ENCODE results near the gene GPC5.

GPC5 gene

DNA sequence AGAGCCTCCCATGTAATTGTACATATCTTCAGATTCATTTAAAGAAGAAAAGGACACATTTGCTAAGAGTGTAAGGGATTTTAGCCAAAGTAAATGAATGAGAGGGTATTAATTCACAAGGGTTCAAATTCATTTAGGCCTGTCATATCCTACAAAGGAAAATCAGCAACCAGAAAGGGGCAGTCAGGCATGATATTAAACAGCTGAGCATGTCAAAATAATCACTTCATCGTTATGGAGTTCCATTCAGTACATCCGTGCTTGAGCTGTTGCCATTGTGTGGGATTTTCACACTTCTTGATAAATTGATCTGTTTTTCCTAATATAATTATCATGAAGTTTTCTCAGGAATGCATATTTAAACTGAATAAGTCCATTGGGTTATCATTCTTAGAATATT, 567.1 kb downstream of the GPC5 start:
- no peak for DNase-seq (ENCODE audit: low spot score)

- DNase-seq (ENCODE audit: low spot score): no peak
Measured at GRCh38 chr13:91978571-91978970, 580.1 kb downstream of the GPC5 start.

GRCh38 chr13:91986761-91987483, 588.5 kb downstream of the GPC5 start:
- no peak for DNase-seq (ENCODE audit: low spot score)

DNA sequence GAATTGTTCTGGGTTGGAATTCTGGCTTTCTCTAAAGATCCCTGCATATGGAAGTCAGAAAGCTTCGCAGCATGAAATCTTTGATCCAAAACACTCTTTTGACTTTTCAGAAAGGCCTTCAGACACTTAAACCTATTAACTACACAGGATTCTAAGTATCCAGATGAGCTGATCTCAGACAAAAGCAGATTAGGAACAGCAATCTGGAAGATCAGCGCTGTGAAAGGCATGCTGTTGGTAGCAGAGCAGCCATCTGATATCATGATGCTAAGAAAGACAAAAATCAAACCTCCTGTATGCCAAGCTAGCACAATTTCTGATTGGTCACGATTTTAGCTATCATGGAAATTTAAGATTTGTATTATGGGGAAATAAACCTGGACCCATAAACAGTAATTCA, 589.9 kb downstream of the GPC5 start:
- DNase-seq (ENCODE audit: low spot score): no peak

- DNase-seq (ENCODE audit: low spot score): no peak
Measured at GRCh38 chr13:92012787-92013186, 614.4 kb downstream of the GPC5 start.

GRCh38 chr13:92017737-92018136, 619.3 kb downstream of the GPC5 start:
- DNase-seq (ENCODE audit: low spot score): no peak

DNA sequence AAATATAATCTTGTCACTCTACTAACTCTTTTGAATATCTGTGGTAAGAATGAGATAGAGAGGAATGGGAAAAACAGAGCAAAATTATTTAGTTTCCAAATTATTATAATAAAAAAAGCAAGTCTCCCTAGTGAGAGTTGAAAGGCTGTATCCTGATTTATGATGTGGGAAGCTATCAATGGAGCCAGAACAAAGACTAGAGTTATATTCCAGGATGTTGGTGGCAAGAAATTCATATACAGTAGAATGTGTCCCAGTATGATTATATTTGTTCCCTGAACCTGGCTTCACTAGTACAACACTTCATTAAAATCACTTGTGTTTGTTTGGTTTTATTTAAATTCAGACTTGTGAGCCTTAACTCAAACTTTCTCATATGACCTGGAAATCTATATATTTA, 630.3 kb downstream of the GPC5 start:
- DNase-seq (ENCODE audit: low spot score): no peak

GRCh38 chr13:92029641-92030040, 631.2 kb downstream of the GPC5 start:
- no peak for DNase-seq (ENCODE audit: low spot score)

GRCh38 chr13:92038905-92039304, 640.5 kb downstream of the GPC5 start:
- no peak for DNase-seq (ENCODE audit: low spot score)

- DNase-seq (ENCODE audit: low spot score): no peak
Measured at GRCh38 chr13:92042522-92042921, 644.1 kb downstream of the GPC5 start.

DNA sequence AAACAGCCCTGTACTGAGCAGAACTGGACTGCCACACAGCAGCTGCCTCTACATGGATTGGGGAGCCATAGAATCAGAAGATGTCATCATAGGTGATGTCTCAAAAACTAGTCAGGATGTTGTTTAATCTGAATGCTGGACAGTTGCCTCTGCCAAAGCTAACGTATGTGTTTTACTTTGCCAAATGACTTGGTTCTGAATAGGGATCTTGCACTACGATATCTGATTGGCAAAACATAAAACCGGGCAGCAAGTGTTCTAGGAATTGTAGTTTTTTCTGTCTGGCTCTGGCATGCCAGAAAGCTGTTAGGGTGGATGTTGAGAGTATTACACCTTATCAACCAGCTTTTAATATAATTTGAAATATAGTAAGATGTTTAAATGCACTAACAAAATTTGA, 645.9 kb downstream of the GPC5 start:
- DNase-seq (ENCODE audit: low spot score): no peak

DNA sequence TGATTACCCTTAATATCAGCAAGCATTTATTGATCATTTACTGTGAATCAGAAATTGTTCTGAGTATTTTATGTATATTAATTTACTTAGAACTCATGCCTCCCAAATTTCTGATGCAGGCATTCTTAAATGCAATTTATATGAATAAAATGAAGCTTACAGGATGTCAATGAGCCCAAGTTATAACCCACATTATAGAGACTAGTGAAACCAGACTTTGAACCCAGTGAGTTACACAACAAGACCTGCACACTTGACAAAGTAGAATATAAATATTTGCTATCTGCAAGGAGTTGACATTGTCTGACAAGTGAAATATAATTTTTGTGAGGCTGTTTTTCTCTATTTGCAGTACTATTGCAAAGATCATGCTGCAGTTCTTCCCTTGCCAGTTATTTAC, 656.0 kb downstream of the GPC5 start:
- no peak for DNase-seq (ENCODE audit: low spot score)

DNA sequence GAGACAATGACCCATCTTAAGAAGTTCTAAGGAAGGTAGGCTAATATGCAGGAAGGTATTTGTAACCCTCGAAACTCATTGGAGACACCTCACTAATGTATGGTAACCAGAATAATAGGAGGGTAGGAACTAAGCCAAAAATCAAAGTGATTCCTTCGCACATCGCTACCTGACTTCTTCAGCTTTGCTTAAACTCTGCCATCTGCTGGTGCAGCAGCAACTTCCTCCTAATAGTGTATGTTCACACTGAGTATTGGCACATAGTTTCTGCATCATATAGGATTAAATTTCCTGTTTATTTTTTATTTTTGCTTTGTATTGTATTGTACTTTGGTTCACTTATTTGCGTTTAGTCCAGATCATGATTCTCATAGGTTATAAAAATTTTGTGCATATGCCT, 676.2 kb downstream of the GPC5 start:
- DNase-seq (ENCODE audit: low spot score): no peak

DNA sequence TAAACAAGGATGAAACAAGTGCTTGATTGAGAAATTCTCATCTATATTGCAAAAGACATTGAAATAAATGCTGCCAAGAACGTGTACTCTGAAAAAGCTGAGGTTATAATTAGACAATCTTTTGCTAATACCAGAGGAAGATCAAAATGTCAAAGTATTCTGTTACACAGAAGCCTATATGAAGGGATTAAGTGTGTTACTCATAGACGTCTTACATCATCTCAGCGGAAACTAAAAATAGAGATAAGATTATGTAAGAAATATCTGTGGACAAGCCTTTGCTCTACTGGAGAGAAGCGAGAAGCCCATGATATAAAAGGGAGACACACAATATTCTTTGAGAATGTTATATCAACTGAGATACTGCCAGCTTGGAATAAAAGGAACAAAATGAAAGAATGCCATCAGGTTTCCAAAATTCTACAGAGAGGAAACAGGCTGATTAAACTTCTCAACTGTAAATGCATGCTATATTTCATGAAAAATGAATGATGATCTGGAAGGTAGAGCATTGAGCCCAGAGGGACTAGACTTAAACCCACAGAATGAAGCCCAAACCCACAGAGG, 699.0 kb downstream of the GPC5 start:
- DNase-seq (ENCODE audit: low spot score): no peak

DNA sequence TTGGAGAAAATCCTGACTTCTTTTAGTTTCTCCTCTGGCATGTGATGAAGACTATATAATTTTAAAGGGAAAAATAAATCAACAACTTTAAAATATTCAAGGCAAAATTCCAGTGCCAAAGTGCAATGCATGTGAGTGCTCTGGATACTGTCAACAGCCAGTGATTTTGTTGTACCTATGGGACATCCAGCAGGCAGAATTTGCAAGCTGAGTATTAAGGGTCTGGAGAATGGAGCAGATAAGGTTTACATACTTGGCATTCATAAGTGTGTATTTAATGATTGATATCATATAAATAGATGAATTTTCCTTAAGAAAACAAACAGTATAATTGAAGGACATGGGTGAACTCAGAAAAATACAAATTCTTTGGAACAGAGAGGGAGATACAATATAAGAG, 703.4 kb downstream of the GPC5 start:
- no peak for DNase-seq (ENCODE audit: low spot score)

DNA sequence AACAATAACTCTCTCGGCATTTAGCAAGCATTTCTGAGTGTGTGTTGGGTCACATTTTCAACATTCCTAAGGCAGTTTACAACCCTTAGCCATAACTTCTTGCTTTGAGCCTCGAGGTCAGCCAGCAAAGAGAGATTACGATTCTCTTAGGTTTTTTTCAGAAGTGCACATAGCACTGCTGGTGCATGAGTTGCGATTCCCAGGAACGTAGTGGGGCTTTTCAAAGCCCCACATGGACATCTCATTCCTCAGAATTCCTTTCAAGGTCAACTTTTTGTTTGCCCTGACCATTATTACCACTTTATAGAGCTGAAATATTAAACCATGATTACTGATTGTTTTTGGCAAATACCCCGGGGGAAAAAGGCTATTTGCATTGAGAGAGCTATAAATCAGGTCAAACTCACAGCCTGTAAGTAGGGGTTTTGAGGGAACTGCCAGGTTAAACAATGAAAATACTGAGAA, 705.3 kb downstream of the GPC5 start:
- peak; percentile 2 for DNase-seq (ENCODE audit: low spot score)

DNA sequence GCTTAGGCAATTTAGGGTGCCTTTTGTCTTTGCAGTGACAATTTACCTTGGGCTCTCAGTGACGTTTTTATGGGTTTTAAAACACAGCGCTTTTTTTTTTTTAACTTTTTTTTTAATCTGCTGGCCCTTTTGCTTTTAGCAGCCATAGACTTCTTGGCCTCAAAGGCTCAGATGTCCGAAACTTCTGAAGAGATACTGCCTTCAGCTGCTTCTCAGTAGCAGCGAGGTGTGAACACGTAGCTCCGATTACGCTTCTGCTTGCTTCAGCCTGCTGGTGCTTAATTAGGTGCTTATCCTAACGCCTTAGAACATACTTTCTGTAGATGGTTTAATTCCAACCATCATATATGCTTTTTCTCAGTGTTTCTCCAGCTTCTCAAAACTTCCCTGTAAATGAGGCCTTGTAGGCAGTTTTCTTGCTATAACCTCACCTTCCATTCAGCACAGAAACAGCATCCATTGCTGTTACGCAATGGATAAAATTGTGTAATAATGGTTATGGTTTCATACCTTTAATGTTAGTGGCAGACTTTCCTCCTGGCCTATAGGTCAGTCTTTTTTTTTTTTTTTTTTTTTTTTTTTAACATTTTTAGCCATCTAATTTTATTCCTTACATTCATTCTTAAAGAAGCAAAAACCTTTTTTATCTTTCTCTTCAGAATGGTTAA, 723.9 kb downstream of the GPC5 start:
- DNase-seq (ENCODE audit: low spot score): no peak

DNA sequence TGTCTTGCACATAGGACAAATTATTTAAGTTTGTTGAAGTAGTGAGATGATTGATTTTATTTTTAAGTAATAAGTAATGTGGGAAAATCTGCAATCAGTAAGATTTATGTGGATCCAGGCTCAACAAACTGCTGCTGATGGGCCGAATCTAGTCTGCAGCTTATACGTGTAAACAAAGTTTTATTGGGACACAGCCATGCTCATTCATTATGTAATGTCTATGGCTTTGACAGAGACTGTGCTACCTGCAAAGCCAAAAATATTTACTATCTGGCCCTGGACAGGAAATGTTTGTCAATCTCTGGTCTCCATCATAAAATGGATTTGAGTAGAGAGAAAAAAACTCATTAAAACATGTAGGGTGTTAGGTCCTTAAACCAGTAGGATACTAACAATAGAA, 728.0 kb downstream of the GPC5 start:
- no peak for DNase-seq (ENCODE audit: low spot score)

GRCh38 chr13:92135509-92135908, 737.1 kb downstream of the GPC5 start:
- no peak for DNase-seq (ENCODE audit: low spot score)

GRCh38 chr13:92136449-92137155, 738.2 kb downstream of the GPC5 start:
- no peak for DNase-seq (ENCODE audit: low spot score)

DNA sequence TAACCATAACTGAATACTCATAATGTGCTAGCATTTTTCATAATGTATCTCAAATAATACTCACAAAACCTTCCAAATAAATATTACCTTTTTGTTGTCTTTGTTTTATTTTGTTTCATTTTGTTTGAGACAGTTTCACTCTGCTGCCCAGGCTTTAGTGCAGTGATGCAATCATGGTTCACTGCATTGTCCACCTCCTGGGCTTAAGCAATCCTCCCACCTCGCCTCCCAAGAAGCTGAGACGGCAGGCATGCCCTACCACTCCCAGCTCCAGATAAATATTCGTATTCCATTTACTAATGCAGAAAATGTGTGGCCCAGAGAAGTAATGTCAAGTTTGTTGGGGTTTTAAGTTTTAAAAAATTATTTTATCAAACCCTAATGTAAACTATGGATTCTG, 739.1 kb downstream of the GPC5 start:
- DNase-seq (ENCODE audit: low spot score): no peak

DNA sequence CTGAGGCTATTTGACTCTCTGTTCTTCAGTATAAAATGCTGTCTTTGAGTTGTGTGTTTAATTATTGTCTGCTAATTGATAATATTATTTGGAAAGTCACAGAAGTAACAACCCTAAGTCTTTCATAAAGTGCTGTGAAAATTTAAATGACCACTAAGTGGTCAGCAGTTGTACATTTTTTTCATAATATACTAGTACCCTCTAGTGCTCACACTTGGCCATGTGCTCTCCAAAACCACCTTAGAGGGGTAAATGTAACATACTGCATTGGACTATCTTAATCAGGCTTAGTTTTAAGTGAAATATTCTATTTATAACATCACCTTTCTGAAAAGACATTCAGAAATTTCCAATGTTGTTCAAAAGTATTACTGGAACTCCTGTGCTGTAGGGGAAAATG, 745.3 kb downstream of the GPC5 start:
- DNase-seq (ENCODE audit: low spot score): no peak

GRCh38 chr13:92150606-92151005, 752.2 kb downstream of the GPC5 start:
- no peak for DNase-seq (ENCODE audit: low spot score)
